Left lung (tissue), 10 donors: ENCODE measurements around the gene ZFR2. TPM values are rescaled to one million over a fixed set of nuclear protein-coding genes. Genes with fewer than 3 reads are reported as not detected.
A peak's percentile ranks its signal among the peaks of the same experiment; 100 is the strongest.

Experiments
- ATAC-seq: fragments of 200-7000 bp; cut with Tn5 transposase; one replicate; pipeline ENCODE4 v1.9.1; 2020; ENCODE audit warnings: moderate library complexity
- DNase-seq, 4 donors: peaks; one replicate each; pipeline ENCODE4 v3.0.0-alpha.2; 2013 to 2020
- H3K27ac ChIP-seq, 2 donors: fragments of 200-600 bp; sonication (generic) in 1 of 2; one replicate each; pipeline versions ENCODE4 v1.5.0 to v1.8.0; 2020 to 2021
- H3K27me3 ChIP-seq, 2 donors: fragments of 200-600 bp; sonication (generic) in 1 of 2; one replicate each; pipeline versions ENCODE4 v1.5.0 to v1.8.0; 2020 to 2021
- H3K36me3 ChIP-seq, 2 donors: fragments of 200-600 bp; sonication (generic) in 1 of 2; one replicate each; pipeline versions ENCODE4 v1.5.0 to v1.8.0; 2020 to 2021
- H3K4me1 ChIP-seq, 2 donors: fragments of 200-600 bp; one replicate each; pipeline ENCODE4 v1.8.0; 2021
- H3K4me3 ChIP-seq, 2 donors: fragments of 200-600 bp; sonication (generic) in 1 of 2; one replicate each; pipeline versions ENCODE4 v1.5.0 to v1.8.0; 2020 to 2021; ENCODE audit warnings: mild to moderate bottlenecking in 1 of 2
- H3K9me3 ChIP-seq, 2 donors: fragments of 200-600 bp; sonication (generic) in 1 of 2; one replicate each; pipeline versions ENCODE4 v1.5.0 to v1.8.0; 2020 to 2021
- CTCF ChIP-seq, 2 donors: fragments of 200-600 bp; sonication (generic) in 1 of 2; IDR thresholded peaks; one replicate each; pipeline versions ENCODE4 v1.5.0 to v1.8.0; 2021; ENCODE audit warnings: antibody characterized with exemption in 2 of 2
- intact Hi-C, 2 donors: fragments of 100-400 bp; cut with DNase I; formaldehyde crosslinking; loops; one replicate each; pipeline versions ENCODE4 v1.11.2 to v1.14.2; 2022
- polyA plus RNA-seq, 6 donors: library from polyadenylated mRNA; unstranded; fragments of 120-200 nt; gene quantifications; one replicate each; pipeline ENCODE4 v1.2.1, GENCODE V29; 2013; ENCODE audit not compliant: insufficient read length in 6 of 6
- total RNA-seq, 2 donors: library from RNA; stranded (reverse); fragmentation: NEBNext Ultra II Directional; extraction: Animal tissue kit (Norgen Biotek cat#: 25700); gene quantifications; one replicate each; pipeline ENCODE4 v1.2.1, GENCODE V29; 2021
- donor health status: DM: no; HTN: yes; CAD: no.
- donor health status: DM: no; HTN: no; CAD: no.

The ZFR2 gene
- total and polyA plus RNA-seq, 8 donors, result 0.18 to 0.99 (median 0.51) TPM

- intact Hi-C loops, result no loop called here
- DNase-seq, result peak in 1 of 4 donors; percentile 51
- Histone ChIP-seq H3K4me1 (peaks cover 6 to 21% of the 10 kb centered on the region in 2 donors), H3K36me3 (no peaks in the 10 kb centered on the region), H3K27ac (no peak overlapping the region), H3K4me3 (no peak overlapping the region), H3K9me3 (no peaks in the 10 kb centered on the region), H3K27me3 (peaks cover 11 to 62% of the 10 kb centered on the region in 2 donors)
- ATAC-seq, result no peak
- no peak for TF ChIP-seq CTCF (IDR thresholded peaks at IDR 0.05)
These were observed 65.5 kb downstream of the ZFR2 start for GRCh38 chr19:3803114-3803888.

GRCh38 chr19:3801412-3802096 is 67.3 kb downstream of the ZFR2 start:
- ATAC-seq (peak; percentile 56), DNase-seq (peak in 3 of 4 donors; percentile 33 to 85 (median 57))
- no peak overlapping the region for H3K27ac ChIP-seq
- TF ChIP-seq CTCF (IDR thresholded peaks at IDR 0.05), result no peak
- no peaks in the 10 kb centered on the region for H3K36me3 ChIP-seq
- intact Hi-C loops, result no loop called here
- H3K9me3 ChIP-seq, result peaks cover 0 to 4% of the 10 kb centered on the region in 2 donors
- H3K27me3 ChIP-seq, result peaks cover 11 to 63% of the 10 kb centered on the region in 2 donors
- H3K4me3 ChIP-seq, result peak overlapping the region in 1 of 2 donors; percentile 9
- peaks cover 6 to 21% of the 10 kb centered on the region in 2 donors for H3K4me1 ChIP-seq

- H3K9me3 ChIP-seq, result peaks cover 0 to 10% of the 10 kb centered on the region in 2 donors
- no peaks in the 10 kb centered on the region for H3K36me3 ChIP-seq
- TF ChIP-seq CTCF (IDR thresholded peaks at IDR 0.05), result no peak
- H3K27me3 ChIP-seq, result peaks cover 11 to 63% of the 10 kb centered on the region in 2 donors
- no peak overlapping the region for H3K4me3 ChIP-seq
- ATAC-seq (no peak), DNase-seq (no peak)
- H3K4me1 ChIP-seq, result peaks cover 6 to 21% of the 10 kb centered on the region in 2 donors
- intact Hi-C loops, result no loop called here
- no peak overlapping the region for H3K27ac ChIP-seq
These were observed 67.8 kb downstream of the ZFR2 start for GRCh38 chr19:3800996-3801395.

- no peak for TF ChIP-seq CTCF (IDR thresholded peaks at IDR 0.05)
- Histone ChIP-seq H3K4me1 (peaks cover 6 to 21% of the 10 kb centered on the region in 2 donors), H3K27me3 (peaks cover 11 to 50% of the 10 kb centered on the region in 2 donors), H3K27ac (no peak overlapping the region), H3K9me3 (peaks cover 0 to 11% of the 10 kb centered on the region in 2 donors), H3K4me3 (no peak overlapping the region), H3K36me3 (no peaks in the 10 kb centered on the region)
- DNase-seq, result no peak
- intact Hi-C loops, result no loop called here
- ATAC-seq, result no peak
These were observed 70.7 kb downstream of the ZFR2 start for GRCh38 chr19:3798137-3798536.

GRCh38 chr19:3796358-3796757 is 72.5 kb downstream of the ZFR2 start:
- TF ChIP-seq CTCF (IDR thresholded peaks at IDR 0.05), result no peak
- DNase-seq (no peak), ATAC-seq (no peak)
- peaks cover 6 to 32% of the 10 kb centered on the region in 2 donors for H3K27me3 ChIP-seq
- H3K9me3 ChIP-seq, result peaks cover 0 to 11% of the 10 kb centered on the region in 2 donors
- H3K4me3 ChIP-seq, result no peak overlapping the region
- H3K27ac ChIP-seq, result no peak overlapping the region
- intact Hi-C loops, result no loop called here
- H3K4me1 ChIP-seq, result peaks cover 3 to 12% of the 10 kb centered on the region in 2 donors
- H3K36me3 ChIP-seq, result no peaks in the 10 kb centered on the region
